SK-N-SH treated with all-trans-retinoic acid at 6 μM for 48 hours (cell line): ENCODE data around the gene CEPT1.

Experiments used
- ATAC-seq: fragments of 200-7000 bp; cut with Tn5 transposase; 3 replicates; pipeline ENCODE4 v1.9.1; 2020; ENCODE audit warnings: mild to moderate bottlenecking, moderate library complexity
- ARNTL ChIP-seq: fragments of 450-650 bp; formaldehyde crosslinking; IDR thresholded peaks from 2 replicates; pipeline ENCODE4 v1.5.0; 2020; ENCODE audit warnings: low read depth, mild to moderate bottlenecking, moderate library complexity, borderline replicate concordance
- BACH2 ChIP-seq: fragments of 250-450 bp; sonication (Bioruptor Pico); IDR thresholded peaks from 2 replicates; pipeline ENCODE4 v1.9.0; 2021; ENCODE audit warnings: mild to moderate bottlenecking, borderline replicate concordance
- CREB5 ChIP-seq: fragments of 250-450 bp; sonication (Bioruptor Pico); IDR thresholded peaks from 2 replicates; pipeline ENCODE4 v1.5.1; 2020; ENCODE audit warnings: low read depth, mild to moderate bottlenecking, moderate library complexity
- CSDC2 ChIP-seq: fragments of 250-450 bp; sonication (Bioruptor Pico); IDR thresholded peaks from 2 replicates; pipeline ENCODE4 v1.5.0; 2020; ENCODE audit warnings: mild to moderate bottlenecking, moderate library complexity
- CSRNP3 ChIP-seq: fragments of 250-450 bp; sonication (Bioruptor Pico); IDR thresholded peaks from 2 replicates; pipeline ENCODE4 v1.5.1; 2021; ENCODE audit warnings: mild to moderate bottlenecking, moderate library complexity
- ESRRG ChIP-seq: fragments of 250-450 bp; sonication (Bioruptor Pico); IDR thresholded peaks from 2 replicates; pipeline ENCODE4 v1.6.1; 2021; ENCODE audit warnings: mild to moderate bottlenecking
- GLIS3 ChIP-seq: fragments of 250-450 bp; sonication (Bioruptor Pico); IDR thresholded peaks from 2 replicates; pipeline ENCODE4 v1.5.0; 2020; ENCODE audit warnings: mild to moderate bottlenecking, moderate library complexity
- ISL1 ChIP-seq: fragments of 250-450 bp; sonication (Bioruptor Pico); IDR thresholded peaks from 2 replicates; pipeline ENCODE4 v2.1.2; 2022; ENCODE audit warnings: mild to moderate bottlenecking, moderate library complexity
- POU6F1 ChIP-seq: fragments of 250-450 bp; sonication (Bioruptor Pico); IDR thresholded peaks from 2 replicates; pipeline ENCODE4 v1.8.0; 2021; ENCODE audit warnings: low read depth, mild to moderate bottlenecking, moderate library complexity, borderline replicate concordance
- PPARA ChIP-seq: fragments of 250-450 bp; sonication (Bioruptor Pico); IDR thresholded peaks from 2 replicates; pipeline ENCODE4 v1.5.0; 2020; ENCODE audit warnings: mild to moderate bottlenecking, borderline replicate concordance
- RARB ChIP-seq: fragments of 250-450 bp; sonication (Bioruptor Pico); IDR thresholded peaks from 2 replicates; pipeline ENCODE4 v1.8.0; 2021; ENCODE audit warnings: mild to moderate bottlenecking, moderate library complexity
- SNAI2 ChIP-seq: fragments of 250-450 bp; sonication (Bioruptor Pico); IDR thresholded peaks from 2 replicates; pipeline ENCODE4 v1.5.0; 2020; ENCODE audit warnings: mild to moderate bottlenecking, moderate library complexity
- TCF4 ChIP-seq: fragments of 250-450 bp; sonication (Bioruptor Pico); IDR thresholded peaks from 2 replicates; pipeline ENCODE4 v1.8.0; 2021; ENCODE audit warnings: mild to moderate bottlenecking, moderate library complexity, borderline replicate concordance
- TOX ChIP-seq: fragments of 250-450 bp; sonication (Bioruptor Pico); IDR thresholded peaks from 2 replicates; pipeline ENCODE4 v1.8.0; 2021; ENCODE audit warnings: mild to moderate bottlenecking, moderate library complexity, borderline replicate concordance
- TSHZ2 ChIP-seq: fragments of 250-450 bp; sonication (Bioruptor Pico); IDR thresholded peaks from 2 replicates; pipeline ENCODE4 v1.5.0; 2020; ENCODE audit warnings: mild to moderate bottlenecking, moderate library complexity
- ZC3H10 ChIP-seq: fragments of 250-450 bp; sonication (Bioruptor Pico); IDR thresholded peaks from 2 replicates; pipeline ENCODE4 v1.5.1; 2021; ENCODE audit warnings: mild to moderate bottlenecking, moderate library complexity
- ZFP3 ChIP-seq: fragments of 250-450 bp; sonication (Bioruptor Pico); IDR thresholded peaks from 2 replicates; pipeline ENCODE4 v1.5.0; 2020; ENCODE audit warnings: mild to moderate bottlenecking, moderate library complexity
- ZNF565 ChIP-seq: fragments of 450-650 bp; formaldehyde crosslinking; conservative IDR thresholded peaks from 2 replicates; pipeline ENCODE4 v1.5.0; 2020; ENCODE audit warnings: low read depth, mild to moderate bottlenecking, moderate library complexity
- ZNF70 ChIP-seq: fragments of 450-650 bp; formaldehyde crosslinking; IDR thresholded peaks from 2 replicates; pipeline ENCODE4 v1.5.0; 2020; ENCODE audit warnings: mild to moderate bottlenecking, moderate library complexity
- ZNF8 ChIP-seq: fragments of 450-650 bp; formaldehyde crosslinking; IDR thresholded peaks from 2 replicates; pipeline ENCODE4 v1.5.0; 2020; ENCODE audit warnings: mild to moderate bottlenecking, moderate library complexity

CEPT1 gene

GRCh38 chr1:111110197-111110899, 29.7 kb upstream of the CEPT1 start:
- ATAC-seq, result no peak
- TF ChIP-seq CREB5 (CRISPR knock-in tag), result no peak
- TF ChIP-seq ZFP3 (CRISPR knock-in tag), result no peak
- no peak for TF ChIP-seq RARB (CRISPR knock-in tag)
- no peak for TF ChIP-seq CSDC2
- no peak for TF ChIP-seq ESRRG (CRISPR knock-in tag)
- TF ChIP-seq TCF4, result no peak
- no peak for TF ChIP-seq ISL1 (CRISPR knock-in tag)
- no peak for TF ChIP-seq ZC3H10 (CRISPR knock-in tag)
- TF ChIP-seq ARNTL (CRISPR knock-in tag), result no peak
- no peak for TF ChIP-seq BACH2
- no peak for TF ChIP-seq ZNF70
- no peak for TF ChIP-seq ZNF565 (CRISPR knock-in tag)

- ATAC-seq, result no peak
- TF ChIP-seq TCF4 (no peak), CSDC2 (no peak), ZNF70 (no peak)
Observed at GRCh38 chr1:111116496-111116895, 23.5 kb upstream of the CEPT1 start.

- no peak for ATAC-seq
- TF ChIP-seq ZFP3 (CRISPR knock-in tag) (no peak), TSHZ2 (CRISPR knock-in tag) (no peak), TOX (CRISPR knock-in tag) (no peak), ZNF70 (no peak), CSRNP3 (no peak), GLIS3 (CRISPR knock-in tag) (no peak), BACH2 (no peak), TCF4 (no peak), POU6F1 (no peak), ISL1 (CRISPR knock-in tag) (no peak), CREB5 (CRISPR knock-in tag) (no peak), ZC3H10 (CRISPR knock-in tag) (no peak), ESRRG (CRISPR knock-in tag) (no peak), ARNTL (CRISPR knock-in tag) (no peak), ZNF8 (CRISPR knock-in tag) (no peak), CSDC2 (no peak)
Observed at GRCh38 chr1:111126354-111126753, 13.7 kb upstream of the CEPT1 start.

GRCh38 chr1:111127923-111128643, 11.9 kb upstream of the CEPT1 start:
- no peak for ATAC-seq
- TF ChIP-seq CSDC2 (no peak), CREB5 (CRISPR knock-in tag) (no peak), TCF4 (no peak), RARB (CRISPR knock-in tag) (no peak), TSHZ2 (CRISPR knock-in tag) (no peak), TOX (CRISPR knock-in tag) (no peak), SNAI2 (no peak), BACH2 (no peak), PPARA (CRISPR knock-in tag) (no peak), ZNF8 (CRISPR knock-in tag) (no peak), ZNF565 (CRISPR knock-in tag) (no peak), ZC3H10 (CRISPR knock-in tag) (no peak), ARNTL (CRISPR knock-in tag) (no peak), ZFP3 (CRISPR knock-in tag) (no peak)
